K562 treated with DMSO at 1 percent for 48 hours (cell line): ENCODE results near the gene TIMM29. TPM values are rescaled to one million over a fixed set of nuclear protein-coding genes. Genes with fewer than 3 reads are reported as not detected.

ENCODE experiments used
- total RNA-seq: library from RNA; unstranded; fragments of 300-600 nt; gene quantifications from 2 replicates; pipeline ENCODE4 v1.2.3, GENCODE V29; 2022; ENCODE audit warnings: low replicate concordance; ENCODE audit errors: extremely low read depth

TIMM29 gene
- not detected in 2 replicates for total RNA-seq

DNA sequence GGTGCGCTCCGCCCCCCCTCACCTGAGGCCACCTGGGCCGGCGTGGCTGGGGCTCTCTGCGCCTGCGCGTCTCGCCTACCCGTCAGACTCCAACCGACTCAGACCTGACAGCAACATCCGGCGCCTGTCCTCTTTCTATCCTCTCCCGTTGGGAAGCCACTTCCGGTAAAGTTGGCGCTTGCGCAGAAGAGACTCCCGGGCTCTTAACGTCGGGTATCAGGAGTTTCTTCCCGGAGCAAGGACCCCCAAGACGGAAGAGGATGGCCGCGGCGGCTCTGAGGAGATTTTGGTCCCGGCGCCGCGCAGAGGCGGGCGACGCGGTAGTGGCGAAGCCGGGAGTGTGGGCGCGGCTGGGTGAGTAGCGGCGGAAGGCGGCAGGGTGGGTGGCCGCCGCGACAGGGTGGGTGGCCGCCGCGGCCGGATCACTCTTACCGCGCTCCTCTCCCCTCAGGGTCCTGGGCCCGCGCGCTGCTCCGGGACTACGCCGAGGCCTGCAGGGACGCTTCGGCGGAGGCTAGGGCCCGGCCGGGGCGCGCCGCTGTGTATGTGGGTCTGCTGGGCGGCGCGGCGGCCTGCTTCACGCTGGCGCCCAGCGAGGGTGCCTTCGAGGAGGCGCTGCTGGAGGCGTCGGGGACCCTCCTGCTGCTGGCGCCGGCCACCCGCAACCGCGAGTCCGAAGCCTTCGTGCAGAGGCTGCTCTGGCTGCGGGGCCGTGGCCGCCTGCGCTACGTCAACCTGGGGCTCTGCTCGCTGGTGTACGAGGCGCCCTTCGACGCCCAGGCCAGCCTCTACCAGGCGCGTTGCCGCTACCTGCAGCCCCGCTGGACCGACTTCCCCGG is at the start of gene TIMM29, which contains the start of gene YIPF2:
Gene TIMM29 (plus strand): TSS at position 249 of the 839 bp plus-strand sequence. CDS start 12 bp downstream, at position 261.
Gene YIPF2 (minus strand): TSS at position 77 of the 839 bp plus-strand sequence. CDS start 229 bp downstream, outside the sequence.

DNA sequence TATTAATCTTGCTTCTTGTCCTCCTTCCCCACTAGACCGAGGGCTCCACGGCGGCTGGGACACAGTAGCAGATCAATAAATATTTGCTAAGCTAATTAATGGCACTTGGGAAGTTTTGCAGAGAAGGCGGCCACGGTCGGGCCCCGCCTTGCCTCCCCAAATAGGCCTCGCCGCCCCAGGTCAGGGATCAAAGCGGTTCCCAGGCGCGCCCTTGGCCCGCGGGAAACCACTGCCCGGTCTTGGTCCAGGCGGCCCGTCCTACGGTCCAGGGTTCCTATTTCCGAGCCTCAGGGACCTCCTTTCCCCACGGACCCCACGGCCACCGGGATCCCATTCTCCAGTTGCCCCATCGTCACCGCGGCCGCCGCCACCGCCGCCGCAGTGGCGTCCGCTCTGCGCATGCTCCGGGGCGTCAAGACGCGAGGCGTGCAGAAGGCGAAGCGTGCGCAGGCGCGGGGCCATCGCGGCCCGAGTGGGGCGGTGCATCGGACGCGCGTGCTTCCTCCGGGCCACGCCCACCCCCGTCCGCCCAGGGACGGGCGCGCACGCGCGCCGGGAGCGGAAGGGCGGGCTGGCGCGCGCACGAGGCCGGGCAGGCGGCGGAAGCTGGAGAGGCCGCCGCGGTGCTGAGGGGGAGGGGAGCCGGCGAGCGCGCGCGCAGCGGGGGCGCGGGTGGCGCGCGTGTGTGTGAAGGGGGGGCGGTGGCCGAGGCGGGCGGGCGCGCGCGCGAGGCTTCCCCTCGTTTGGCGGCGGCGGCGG is 31.9 kb downstream of the TIMM29 start, which contains the start of gene SMARCA4:
Gene SMARCA4 (plus strand): TSS at position 717 of the 759 bp plus-strand sequence. CDS start 23,122 bp downstream, outside the sequence.

Other genes with a start within 250 kb of the TIMM29 start
- gene QTRT1, start 227.4 kb upstream of the TIMM29 start, total RNA-seq = not detected in 2 replicates
- gene DNM2, start 210.7 kb upstream of the TIMM29 start, total RNA-seq = 1,345 TPM in 1 of 2 replicates, not detected in the other
- not detected in 2 replicates for gene TMED1, start 92.6 kb upstream of the TIMM29 start, total RNA-seq
- gene C19orf38, start 80.4 kb upstream of the TIMM29 start, total RNA-seq = not detected in 2 replicates
- gene CARM1, start 57.3 kb upstream of the TIMM29 start, total RNA-seq = not detected in 2 replicates
- gene YIPF2, start 172 bp upstream of the TIMM29 start, total RNA-seq = not detected in 2 replicates
- not detected in 2 replicates for gene SMARCA4, start 32.2 kb downstream of the TIMM29 start, total RNA-seq
- 66.2 TPM in 1 of 2 replicates, not detected in the other for gene LDLR, start 160.7 kb downstream of the TIMM29 start, total RNA-seq
- not detected in 2 replicates for gene SPC24, start 227.0 kb downstream of the TIMM29 start, total RNA-seq